Epithelial cell of prostate (primary cell): Measurements from ENCODE around the gene GFOD1.
A peak's percentile ranks its signal among the peaks of the same experiment; 100 is the strongest.

Source experiments
- DNase-seq: peaks from one replicate; pipeline ENCODE4 v3.0.0-alpha.2; 2011; ENCODE audit warnings: low read depth, low spot score
- H3K27ac ChIP-seq: fragments of 450-650 bp; 2 replicates; pipeline ENCODE4 v1.5.1; 2017; ENCODE audit warnings: mild to moderate bottlenecking

GFOD1 gene

DNA sequence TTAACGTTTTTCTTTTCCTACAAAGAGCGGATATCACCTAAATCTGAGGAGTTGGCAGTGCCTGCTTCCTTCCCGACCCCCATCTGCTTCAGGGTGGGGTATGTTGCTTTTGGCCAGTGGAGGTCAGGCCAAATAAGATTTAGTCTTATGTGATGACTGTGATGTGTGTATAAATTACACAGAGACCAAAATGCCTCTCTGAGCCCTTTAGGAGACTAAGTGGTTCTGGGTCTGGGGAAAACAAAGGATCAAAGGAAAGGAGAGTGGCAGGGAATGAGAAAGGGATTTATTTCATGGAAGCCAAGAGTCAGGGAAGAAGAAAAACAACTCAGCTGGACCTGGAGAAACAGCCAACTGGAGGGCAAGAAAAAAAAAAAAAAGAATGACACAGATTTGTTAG, 120.0 kb downstream of the GFOD1 start:
- H3K27ac ChIP-seq, result no peak overlapping the region

DNA sequence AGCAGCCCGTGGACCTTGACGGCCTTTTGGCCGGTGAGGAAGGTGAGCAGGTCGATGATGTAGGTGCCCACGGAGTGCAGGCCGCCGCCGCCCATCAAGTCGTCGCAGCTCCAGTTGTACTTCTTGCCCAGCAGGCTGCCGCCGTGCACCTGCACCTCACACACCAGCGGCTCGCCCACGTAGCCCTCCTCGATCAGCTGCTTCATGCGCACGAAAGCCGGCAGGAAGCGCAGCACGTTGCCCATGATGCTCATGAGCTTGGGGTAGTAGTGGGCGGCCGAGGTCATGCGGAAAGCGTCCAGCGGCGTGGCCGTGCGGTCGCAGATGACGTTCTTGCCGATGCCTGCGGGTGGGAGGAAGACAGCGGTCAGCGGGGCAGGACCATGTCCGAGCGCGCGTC, 122.1 kb downstream of the GFOD1 start:
- no peak overlapping the region for H3K27ac ChIP-seq
- DNase-seq, result no peak

More for the DNA sequence above, 120.0 kb downstream of the GFOD1 start:
- DNase-seq, result no peak

DNA sequence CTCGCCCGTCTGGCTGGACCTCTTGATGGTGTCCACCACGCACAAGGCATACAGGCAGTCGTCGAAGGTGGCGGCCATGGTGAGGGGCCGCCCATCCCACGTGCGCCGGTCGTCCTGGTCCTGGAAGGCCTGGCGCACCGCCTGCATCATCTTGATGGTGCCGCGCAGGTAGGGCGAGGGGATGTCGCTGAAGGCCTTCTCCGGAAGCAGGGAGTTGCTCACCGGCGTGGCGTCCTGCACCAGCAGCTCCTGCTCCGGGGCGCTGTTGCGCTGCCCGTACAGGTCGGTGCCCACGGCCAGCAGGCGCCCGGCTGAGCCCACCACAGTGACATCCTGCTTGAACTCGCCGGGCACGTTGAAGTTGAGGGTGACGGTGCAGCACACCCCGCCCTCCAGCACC, 122.6 kb downstream of the GFOD1 start:
- DNase-seq, result no peak
- no peak overlapping the region for H3K27ac ChIP-seq

DNA sequence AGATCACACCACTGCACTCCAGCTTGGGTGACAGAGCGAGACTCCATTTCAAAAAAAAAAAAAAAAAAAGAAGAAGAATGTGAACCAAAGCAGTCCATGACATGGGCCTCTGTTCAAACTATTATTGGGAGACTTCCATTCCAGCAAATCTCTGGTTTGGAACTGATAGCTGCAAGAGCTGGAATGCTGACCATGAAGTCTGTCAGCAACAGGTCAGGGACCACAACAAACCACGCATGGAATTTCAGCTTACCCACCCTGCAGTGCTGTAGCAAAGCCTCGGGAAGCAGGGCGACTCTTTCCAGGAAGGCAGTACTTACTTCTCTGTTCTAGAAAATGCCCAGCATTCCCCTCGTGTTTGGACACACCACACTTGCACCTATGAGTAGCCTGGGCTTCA, 125.0 kb downstream of the GFOD1 start:
- no peak for DNase-seq

DNA sequence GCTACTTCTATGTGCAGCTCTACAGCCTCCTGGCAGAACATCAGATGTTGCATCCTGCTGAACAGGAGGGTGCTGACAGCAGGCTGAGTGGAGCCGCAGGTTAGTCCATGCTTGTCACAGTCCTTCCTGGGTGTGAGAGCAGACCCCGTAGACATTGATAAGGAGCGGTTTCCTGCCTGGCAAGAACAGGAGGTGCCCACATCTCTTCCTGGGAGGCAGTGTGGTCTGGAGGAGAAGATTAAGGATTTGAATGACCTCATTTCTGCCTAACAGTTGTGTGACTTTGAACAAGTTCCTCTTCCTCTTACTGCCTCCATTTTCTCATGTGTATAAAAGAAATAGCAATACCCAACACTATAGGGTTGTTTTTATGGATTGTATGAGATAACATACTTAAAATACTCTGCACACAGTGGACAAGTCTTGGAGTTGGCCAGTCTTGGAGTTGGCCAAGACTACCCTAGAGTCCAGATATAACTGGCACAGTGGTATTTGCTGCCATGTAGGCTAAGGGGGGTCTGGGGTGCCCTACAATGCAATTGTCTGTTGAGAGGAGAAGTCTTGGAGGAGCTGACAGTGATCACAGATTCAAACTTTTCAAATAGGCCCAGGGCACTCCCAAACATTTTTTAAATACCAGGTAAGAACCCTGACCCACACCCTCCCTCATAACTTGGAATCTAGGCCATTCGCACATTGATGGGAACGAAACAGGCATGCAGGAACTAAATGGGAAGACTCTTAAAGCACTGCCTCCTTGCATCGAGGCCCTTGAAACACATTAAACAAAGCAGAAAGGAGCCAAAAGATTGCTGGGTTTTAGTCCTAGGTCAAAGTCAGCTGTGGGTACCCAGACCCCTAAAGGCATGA, 126.5 kb downstream of the GFOD1 start:
- no peak overlapping the region for H3K27ac ChIP-seq
- DNase-seq, result no peak

More for the DNA sequence above, 125.0 kb downstream of the GFOD1 start:
- H3K27ac ChIP-seq, result no peak overlapping the region

DNA sequence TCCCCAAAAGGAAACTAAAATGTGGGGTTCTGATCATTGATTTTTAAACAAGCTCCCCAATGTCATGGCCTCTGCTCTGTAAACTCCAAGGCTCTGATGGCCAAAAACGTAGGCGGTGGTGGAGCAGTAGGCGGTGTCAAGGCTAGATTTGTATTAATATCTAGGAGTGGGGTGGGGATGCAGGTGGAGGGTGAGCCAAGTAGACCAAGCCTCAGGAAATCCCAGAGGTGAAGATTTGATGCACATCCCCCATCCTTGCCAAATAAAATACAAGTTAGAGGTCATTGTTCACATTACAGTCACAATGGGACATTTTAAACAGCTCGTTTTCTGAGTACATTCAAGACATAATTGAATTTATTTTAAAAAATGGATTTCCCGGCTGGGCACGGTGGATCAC, 128.1 kb downstream of the GFOD1 start:
- H3K27ac ChIP-seq, result no peak overlapping the region
- no peak for DNase-seq

DNA sequence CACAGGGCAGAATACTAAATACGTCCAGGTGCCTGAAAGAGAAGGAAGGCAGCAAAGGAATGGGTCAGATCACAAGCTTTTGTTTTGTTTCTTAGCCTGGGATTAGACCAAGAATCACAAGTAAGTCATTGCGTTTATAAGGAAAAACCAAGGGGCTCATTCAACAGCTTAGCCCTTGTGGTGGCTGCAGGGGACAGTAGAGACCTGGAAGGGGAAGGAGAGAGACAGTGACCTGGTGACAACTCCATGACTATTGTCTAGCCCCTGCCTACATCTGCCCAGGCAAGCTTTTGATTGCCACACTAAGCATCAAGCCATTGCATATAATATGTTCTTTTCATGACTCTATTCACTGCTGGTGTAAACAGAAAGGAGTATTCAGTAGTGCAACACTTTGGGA, 128.9 kb downstream of the GFOD1 start:
- no peak for DNase-seq

DNA sequence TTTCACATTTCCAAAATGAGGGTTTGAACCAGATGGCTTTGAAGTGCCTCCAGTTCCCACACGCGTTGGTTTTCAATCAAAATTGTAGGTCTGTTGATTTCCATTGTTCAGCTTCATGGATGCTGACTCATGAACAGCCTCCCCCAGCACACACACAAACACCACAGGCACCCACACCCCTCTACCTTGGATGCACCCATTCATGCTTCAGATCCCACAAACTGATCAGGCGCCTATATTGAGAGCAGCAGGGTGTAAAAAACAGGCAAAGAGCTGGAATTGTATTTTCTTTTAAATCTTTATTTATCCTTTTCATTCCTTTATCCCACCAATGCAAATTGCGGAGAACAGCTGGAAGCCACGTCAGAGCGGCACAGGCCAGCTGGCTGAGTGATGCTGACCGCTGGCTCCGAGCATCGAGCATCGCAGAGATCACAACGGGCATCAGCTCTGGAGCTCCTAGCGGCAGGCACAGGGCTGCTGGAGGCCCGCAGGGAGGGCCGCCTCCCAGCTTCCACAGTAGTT, 129.8 kb downstream of the GFOD1 start:
- peak overlapping the region; percentile 96 for H3K27ac ChIP-seq
- DNase-seq, result no peak

More for the DNA sequence above, 128.9 kb downstream of the GFOD1 start:
- no peak overlapping the region for H3K27ac ChIP-seq

DNA sequence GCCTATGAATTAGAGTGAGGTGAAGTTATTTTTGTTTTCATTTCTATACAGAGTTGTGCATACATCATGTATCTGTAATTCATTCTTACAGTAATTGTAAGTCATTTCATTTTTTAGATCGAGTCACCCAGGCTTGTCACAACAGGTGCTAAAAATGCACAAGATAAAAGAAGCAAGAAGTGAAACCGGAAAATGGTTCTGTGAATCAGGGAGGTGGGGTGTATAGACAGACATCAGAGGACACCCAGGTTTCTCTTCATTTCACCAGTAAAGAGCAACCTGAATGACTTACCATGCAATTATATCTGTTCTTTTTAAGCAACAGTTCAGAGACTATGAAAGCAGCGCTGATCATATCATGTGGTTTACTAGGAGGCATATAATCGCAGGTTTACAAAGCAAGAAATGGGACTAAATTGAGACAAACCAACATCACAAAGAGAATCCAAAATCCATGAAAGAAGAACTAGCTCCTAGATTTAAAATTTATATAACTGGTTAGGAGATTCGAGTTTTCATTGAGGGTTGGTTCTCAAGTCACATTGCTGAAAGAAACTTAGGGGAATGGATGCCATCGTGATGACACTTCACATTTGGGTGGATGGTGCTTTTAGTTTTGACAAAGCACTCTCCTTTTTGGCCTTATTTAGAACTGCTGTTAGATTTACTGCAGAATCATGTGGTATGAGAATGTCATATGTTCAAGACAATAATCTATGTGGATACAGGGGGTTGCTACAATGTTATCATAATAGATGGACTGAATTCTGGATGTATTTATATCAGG, 131.2 kb downstream of the GFOD1 start:
- DNase-seq, result peak; percentile 81
- H3K27ac ChIP-seq, result peak overlapping the region; percentile 96

DNA sequence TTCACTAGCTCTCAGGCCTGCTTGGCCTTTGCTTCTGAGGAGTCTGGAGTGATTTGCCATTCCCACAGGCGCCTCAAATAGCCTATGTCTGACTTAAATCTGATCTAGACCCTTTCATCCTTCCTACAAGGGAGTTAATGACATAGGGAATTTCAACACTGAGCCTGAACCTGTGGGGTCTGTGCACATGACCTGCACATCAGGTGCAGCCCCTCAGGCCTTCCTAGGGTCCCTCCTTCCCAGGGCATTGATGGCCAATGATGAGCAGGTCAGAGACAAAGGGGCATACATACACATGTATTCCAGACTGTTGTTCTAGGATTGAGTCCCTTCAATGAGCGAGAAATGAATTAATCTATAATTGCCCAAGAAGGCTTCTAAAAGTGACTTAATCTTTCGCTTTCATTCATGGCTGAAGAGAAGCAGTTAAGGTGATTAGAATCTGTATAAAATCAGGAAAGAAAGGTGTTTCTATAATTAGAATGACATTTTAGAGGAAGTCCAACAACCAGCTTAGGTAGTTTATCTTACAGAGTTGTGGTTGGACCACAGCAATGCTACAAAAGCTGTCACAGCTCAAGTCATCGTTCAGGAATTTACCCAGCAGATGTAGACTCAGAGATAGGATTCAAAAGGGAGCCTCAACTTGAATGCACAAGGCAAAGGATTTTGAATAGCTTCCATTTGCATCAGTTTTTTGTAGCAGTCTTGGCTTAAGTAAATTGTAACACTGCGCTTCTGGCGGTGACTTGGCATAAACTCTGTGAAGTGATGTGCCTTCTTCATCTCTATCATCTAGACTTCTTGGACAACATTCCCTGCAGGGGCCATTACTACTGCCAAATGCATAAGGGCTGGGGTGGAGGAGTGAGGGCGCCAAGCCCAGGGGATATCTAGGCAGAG, 132.1 kb downstream of the GFOD1 start:
- peak; percentile 85 for DNase-seq
- H3K27ac ChIP-seq, result peak overlapping the region; percentile 96

DNA sequence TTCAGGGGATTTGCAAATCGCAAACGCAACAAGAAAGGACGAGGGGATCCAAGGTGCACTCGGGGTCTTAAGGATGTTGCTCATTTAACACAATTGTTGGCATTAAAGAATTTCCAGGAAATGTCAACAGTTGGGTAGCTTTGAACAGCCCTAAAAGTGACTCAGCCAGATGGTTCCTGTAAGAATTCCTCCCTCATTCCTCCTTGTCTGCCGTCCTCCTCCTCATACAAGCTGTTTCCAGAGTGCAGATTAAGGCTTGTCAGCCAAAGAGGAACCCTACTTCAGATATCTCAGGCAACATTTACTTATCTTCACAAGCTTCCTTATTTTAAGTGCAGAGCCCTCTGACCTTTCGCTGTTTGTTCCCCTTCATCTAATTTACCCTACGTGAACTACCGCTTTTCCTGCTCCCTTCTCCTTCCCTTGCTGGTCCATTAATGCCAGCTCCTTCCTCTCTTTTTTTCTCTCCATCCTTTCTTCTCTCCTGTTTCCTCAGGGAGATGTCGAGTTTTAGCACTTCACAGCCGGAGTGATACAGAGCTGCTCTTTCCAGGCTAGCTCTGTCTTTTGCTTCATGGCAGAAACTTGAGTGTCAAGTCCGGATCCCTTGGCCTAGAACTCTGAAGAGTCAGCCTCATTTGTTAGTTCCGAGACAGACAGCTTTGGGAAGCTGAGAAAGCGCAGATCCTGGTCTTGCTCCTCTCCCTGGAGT, 132.9 kb downstream of the GFOD1 start:
- peak overlapping the region; percentile 96 for H3K27ac ChIP-seq
- no peak for DNase-seq

DNA sequence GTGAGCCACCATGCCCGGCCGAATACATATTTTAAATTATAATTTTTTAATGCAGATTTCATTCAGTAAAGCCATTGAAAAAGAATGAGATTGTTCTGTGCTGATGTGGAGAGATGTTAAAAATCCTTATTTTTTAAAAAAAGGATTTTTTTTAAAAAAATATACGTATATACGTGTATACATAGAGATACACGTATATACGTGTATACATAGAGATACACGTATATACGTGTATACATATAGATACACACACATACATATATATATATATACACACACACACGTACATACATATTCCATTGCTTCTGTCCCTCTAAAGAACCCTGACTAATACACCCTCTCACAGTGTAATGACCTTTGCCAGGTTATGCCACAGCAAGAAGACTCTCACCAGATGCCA, 135.2 kb downstream of the GFOD1 start:
- no peak for DNase-seq
- no peak overlapping the region for H3K27ac ChIP-seq

DNA sequence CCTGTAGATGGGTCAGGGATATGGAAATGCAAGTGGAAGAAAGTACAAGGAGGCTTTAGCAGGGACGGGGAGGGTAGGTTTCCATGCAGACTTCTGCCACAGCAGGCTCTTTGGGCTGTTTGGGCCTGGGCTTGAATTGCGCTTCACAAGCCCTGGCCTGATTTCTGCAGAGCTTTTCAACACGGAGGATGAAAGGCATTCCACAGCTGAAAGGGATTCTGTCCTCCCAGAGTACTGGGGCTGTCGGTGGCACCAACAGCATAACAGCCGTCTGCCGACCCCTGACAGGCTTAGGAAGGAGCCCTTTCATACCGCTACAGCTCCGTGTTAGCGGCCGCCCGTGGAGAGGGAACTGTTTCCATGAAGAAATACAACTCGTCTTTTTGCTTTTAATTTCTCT, 136.1 kb downstream of the GFOD1 start:
- DNase-seq, result no peak
- H3K27ac ChIP-seq, result no peak overlapping the region

DNA sequence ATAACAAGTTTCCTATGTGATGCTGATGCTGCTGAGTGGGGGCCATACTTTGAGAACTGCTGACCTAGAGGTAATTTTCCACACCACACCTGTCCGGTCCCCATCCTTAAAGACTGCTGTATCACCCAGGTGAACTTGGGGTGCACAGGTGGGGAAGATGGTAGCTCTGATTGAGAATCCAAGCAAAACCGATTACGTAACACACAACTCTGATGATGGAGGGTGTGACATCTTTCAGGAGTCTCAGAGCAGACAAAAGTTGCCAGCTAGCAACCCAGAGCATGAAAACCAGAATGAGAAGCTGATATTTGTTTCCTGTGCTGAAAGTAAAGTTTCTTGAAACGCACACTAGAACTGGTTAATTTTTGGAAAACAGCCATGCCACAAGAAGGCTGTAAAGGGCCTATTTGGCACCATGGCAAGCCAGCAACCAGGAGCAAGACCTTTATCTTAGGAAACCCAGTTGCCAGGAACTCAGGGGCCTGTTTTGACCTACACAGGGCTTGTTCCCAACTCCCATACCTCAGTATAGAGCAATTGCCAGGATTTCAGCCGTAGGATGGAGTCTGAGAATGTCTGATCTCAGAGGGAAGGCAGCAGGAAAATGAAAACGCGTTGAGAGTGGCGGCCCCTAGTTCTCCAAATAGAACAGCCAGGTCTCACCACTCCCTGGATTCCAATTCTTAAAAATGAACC, 137.4 kb downstream of the GFOD1 start:
- no peak for DNase-seq
- H3K27ac ChIP-seq, result no peak overlapping the region

DNA sequence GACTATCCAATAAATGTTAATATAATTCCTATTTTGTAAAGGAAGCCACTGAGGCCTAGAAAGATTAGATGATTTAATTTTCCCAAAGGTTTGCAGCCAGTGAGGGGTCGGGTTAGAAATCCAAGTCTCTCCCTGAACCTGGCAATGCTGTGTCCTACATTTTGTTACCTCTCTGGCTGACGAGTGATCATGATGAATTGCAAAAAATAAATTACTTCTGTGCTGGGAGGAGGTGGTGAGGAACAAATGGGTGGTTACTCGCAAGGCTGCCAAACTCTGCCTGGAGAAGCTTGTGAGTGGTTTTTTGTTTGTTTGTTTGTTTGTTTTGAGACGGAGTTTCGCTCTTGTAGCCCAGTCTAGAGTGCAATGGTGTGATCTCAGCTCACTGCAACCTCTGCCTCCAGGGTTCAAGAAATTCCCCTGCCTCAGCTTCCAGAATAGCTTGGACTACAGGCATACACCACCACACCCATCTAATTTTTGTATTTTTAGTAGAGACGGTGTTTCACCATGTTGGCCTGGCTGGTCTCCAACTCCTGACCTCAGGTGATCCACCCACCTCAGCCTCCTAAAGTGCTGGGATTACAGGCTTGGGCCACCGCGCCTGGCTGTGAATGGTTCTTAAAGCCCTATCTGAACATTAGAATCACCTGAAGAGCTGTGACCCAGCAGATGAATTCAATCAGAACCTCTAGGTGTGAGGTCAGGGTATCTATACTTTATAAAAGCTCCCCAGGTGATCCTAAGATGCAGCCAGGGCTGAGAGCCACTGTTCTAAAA, 138.9 kb downstream of the GFOD1 start:
- DNase-seq, result no peak
- no peak overlapping the region for H3K27ac ChIP-seq

DNA sequence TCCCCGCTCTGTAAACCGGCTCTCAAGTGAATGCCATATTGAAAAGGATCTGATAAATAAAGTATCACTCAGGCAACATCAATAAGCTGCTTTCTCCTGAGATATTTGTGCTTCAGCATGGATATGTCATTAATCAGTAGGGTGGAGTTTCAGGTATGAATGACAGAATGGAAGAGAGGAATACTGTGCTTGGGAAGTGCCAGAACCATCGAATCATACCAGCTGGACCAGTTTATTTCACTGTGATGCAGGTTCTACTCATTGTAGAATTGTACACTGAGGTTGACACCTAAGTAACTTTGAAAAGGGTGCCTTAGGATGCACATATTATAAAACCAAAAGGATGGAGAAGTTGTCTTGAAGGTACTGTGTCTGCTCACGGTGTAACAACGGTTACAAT, 141.2 kb downstream of the GFOD1 start:
- DNase-seq, result no peak
- no peak overlapping the region for H3K27ac ChIP-seq

DNA sequence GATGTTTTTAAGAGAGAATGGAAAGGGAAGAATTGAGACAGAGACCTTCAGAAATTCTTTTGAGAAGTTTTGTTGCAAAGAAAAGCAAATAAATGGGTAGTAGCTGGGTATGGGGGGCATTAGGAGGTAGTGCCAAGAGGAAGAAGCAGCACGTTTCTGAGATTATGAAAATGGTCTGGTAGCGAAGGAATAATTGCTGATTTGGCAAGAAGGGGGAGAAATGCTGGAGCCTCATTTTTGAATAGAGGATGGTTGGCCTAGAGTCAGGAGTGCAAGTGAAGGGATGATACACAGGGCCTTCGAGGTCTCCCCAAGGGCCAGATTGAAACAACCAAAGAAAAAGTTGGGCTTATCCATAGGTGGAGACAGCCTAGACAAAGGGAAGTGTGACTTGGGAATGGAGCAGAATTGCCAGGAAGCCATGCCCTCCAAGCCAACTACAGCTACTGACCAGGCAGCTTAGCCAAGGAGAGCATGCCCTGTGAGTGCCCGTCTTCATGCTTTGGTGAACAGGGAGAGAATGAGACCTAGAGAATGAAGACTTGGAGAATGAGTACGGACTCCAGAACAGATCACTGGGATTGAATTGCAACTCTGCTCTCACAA, 144.9 kb downstream of the GFOD1 start:
- DNase-seq, result no peak
- H3K27ac ChIP-seq, result no peak overlapping the region
